ENCODE data around the gene FAM184A. TPM values are rescaled to one million over a fixed set of nuclear protein-coding genes. Genes with fewer than 3 reads are reported as not detected.

Gene FAM184A, protein sequence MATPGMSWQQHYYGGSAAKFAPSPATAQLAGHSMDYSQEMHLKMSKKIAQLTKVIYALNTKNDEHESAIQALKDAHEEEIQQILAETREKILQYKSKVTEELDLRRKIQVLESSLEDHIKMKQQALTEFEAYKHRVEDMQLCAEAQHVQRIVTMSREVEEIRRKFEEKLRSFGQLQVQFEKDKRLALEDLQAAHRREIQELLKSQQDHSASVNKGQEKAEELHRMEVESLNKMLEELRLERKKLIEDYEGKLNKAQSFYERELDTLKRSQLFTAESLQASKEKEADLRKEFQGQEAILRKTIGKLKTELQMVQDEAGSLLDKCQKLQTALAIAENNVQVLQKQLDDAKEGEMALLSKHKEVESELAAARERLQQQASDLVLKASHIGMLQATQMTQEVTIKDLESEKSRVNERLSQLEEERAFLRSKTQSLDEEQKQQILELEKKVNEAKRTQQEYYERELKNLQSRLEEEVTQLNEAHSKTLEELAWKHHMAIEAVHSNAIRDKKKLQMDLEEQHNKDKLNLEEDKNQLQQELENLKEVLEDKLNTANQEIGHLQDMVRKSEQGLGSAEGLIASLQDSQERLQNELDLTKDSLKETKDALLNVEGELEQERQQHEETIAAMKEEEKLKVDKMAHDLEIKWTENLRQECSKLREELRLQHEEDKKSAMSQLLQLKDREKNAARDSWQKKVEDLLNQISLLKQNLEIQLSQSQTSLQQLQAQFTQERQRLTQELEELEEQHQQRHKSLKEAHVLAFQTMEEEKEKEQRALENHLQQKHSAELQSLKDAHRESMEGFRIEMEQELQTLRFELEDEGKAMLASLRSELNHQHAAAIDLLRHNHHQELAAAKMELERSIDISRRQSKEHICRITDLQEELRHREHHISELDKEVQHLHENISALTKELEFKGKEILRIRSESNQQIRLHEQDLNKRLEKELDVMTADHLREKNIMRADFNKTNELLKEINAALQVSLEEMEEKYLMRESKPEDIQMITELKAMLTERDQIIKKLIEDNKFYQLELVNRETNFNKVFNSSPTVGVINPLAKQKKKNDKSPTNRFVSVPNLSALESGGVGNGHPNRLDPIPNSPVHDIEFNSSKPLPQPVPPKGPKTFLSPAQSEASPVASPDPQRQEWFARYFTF
- total RNA-seq, result under 0.01 and 0.11 TPM in 2 replicates

DNA sequence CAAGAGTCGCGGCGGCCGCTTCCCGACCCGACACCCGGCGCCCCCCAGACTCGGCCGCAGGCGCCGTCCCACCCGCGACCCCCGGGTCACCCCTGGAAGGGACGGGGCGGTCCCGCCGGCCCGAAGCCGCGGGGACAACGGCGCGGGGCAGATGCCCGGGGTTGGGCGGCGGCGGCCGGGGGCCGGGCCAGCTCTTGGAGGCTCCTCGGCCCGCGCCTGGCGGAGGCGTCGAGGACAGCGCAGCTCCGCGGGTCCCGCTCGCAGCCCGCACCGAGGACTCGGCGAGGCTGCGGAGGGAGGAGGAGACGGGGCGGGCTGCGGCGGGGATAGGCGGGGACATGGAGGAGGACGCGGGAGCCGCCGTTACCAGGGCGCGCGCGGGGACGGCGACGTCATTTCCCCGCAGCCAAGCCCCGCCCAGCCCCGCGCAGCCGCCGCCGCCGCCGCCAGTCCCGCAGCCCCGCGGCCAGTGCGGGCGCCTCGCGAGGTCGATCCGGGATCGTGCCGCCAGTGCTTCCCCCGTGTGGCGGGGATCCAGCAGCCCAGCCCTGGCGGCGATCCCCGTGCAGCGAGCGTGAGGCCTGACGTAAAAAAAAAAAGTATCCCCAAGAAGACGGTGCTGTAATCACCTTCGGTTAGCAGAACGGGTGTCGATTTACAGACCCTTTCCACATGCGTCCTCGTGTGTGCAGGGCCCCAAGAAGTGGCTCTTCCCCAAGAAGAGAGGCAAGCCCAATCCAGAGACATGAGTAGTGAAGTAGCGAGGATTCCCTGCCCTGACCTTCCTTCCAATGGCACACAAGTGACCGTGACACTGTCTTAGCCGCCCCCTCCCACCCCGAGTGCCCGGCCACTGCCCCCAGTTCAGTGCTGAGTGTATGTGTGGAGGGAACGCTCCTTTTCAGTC lies at the start of gene FAM184A:
Gene FAM184A, minus strand, starts transcription at position 289 of the 907 bp plus-strand sequence. CDS start 365 bp downstream, outside the sequence.

DNA sequence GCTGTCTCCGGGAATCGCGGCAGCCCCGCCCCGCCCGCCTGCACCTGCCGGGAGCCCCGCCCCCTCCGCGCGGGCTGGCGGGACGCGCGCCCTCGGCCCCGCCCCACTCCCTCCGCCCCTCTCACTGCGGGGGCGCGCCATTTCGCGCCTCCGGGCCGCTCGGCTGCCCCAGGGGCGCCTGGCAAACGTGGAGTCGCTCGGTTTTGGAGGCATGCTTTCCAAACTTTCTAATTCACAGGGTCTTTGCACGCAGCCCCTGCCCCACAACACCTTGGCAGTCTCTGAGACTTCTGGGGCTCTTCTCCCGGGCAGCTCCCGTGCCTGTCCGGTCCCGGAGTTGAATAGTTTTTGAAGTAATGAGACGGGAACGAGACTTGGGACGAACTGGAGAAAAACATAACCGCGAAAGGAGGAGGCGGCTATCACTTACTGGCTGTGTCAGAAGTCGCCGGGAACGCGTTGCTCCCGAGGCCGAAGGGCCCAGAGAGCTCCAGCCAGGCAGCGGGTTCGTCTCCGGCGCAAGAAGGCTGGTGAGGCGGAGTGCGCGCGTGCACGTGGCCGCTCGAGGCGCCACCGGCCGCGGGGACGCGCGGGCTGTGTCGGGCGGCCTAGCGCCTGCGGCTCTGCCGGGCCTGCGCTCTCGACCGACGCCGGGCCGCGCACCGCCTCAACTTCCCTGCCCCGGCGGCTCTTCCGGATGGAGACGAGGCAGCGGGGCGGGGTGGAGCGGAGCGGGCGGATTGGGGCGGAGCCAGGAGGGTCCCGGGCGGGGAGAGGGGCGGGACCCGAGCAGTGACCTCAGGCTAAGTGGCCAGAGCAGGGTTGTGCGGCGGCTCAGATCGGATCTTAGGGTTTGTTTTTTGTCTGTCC lies 143.8 kb downstream of the FAM184A start, which contains the start of gene MCM9:
Gene MCM9, minus strand, starts transcription at position 699 of the 870 bp plus-strand sequence. CDS start 3,436 bp downstream, outside the sequence.

Small RNA genes lying within 50 kb of the gene (small RNA-seq; reads per million reads assigned to genes)
- not detected for gene MIR548B
- not detected for gene RF00019

Other genes starting within 250 kb of the FAM184A start
- 7.5 and 12.7 TPM in 2 replicates for gene ASF1A, start 184.5 kb downstream of the FAM184A start, total RNA-seq
- gene MCM9, start 143.5 kb downstream of the FAM184A start, total RNA-seq, result 24.3 and 27.9 TPM in 2 replicates

Measured in placental epithelial cell (primary cell).